A673 (cell line): ENCODE measurements around the gene TADA3. TPM values are rescaled to one million over a fixed set of nuclear protein-coding genes. Genes with fewer than 3 reads are reported as not detected.

Source experiments
- BruUV-seq: library from RNA; stranded (reverse); fragments of 400-500 nt; replicated peaks from 2 replicates; lab custom pipeline; 2021; lab: Mats Ljungman, UMichigan
- CTCF ChIA-PET: fragments of 300-600 bp; sonication (Branson Sonifier 250); formaldehyde crosslinking; loops from one replicate; lab custom pipeline; 2022; ENCODE audit warnings: antibody characterized with exemption; lab: Charles Lee
- POLR2A ChIA-PET: fragments of 300-600 bp; sonication (Branson Sonifier 250); formaldehyde crosslinking; loops from one replicate; lab custom pipeline; 2022; ENCODE audit warnings: antibody characterized with exemption; ENCODE audit not compliant: low non-redundant PET; lab: Charles Lee
- DNase-seq: peaks from one replicate; pipeline ENCODE4 v3.0.0-alpha.2; 2015; ENCODE audit warnings: low spot score
- H3K27ac ChIP-seq: fragments of 200-600 bp; sonication (generic); 2 replicates; pipeline ENCODE4 v1.5.1; 2016; ENCODE audit warnings: mixed run types, low read depth, mild to moderate bottlenecking, mixed read lengths, antibody characterized with exemption, low read length; ENCODE audit not compliant: poor library complexity, severe bottlenecking
- H3K27me3 ChIP-seq: fragments of 200-600 bp; sonication (generic); replicated peaks from 2 replicates; pipeline ENCODE4 v1.6.1; 2017; ENCODE audit warnings: mixed run types, low read depth, mild to moderate bottlenecking, mixed read lengths, antibody characterized with exemption, low read length; ENCODE audit not compliant: insufficient read depth, poor library complexity
- H3K36me3 ChIP-seq: fragments of 200-600 bp; sonication (generic); 2 replicates; pipeline ENCODE4 v1.6.1; 2016; ENCODE audit warnings: mixed run types, mild to moderate bottlenecking, mixed read lengths, antibody characterized with exemption, low read length; ENCODE audit not compliant: insufficient read depth, poor library complexity, severe bottlenecking
- H3K4me1 ChIP-seq: fragments of 200-600 bp; sonication (generic); 2 replicates; pipeline ENCODE4 v1.6.1; 2017; ENCODE audit warnings: mixed run types, mild to moderate bottlenecking, mixed read lengths, antibody characterized with exemption, low read length; ENCODE audit not compliant: insufficient read depth, poor library complexity, severe bottlenecking
- H3K4me3 ChIP-seq: fragments of 200-600 bp; sonication (generic); 2 replicates; pipeline ENCODE4 v1.5.1; 2016; ENCODE audit warnings: low read depth, mixed run types, mild to moderate bottlenecking, mixed read lengths, low read length; ENCODE audit not compliant: poor library complexity, severe bottlenecking
- H3K9me3 ChIP-seq: fragments of 200-600 bp; sonication (generic); 2 replicates; pipeline ENCODE4 v1.6.1; 2016; ENCODE audit warnings: mixed run types, low read depth, mild to moderate bottlenecking, mixed read lengths, antibody characterized with exemption, low read length; ENCODE audit not compliant: poor library complexity, severe bottlenecking
- EZH2 ChIP-seq: fragments of 200-600 bp; sonication (generic); IDR thresholded peaks from 2 replicates; pipeline ENCODE4 v1.6.1; 2017; ENCODE audit warnings: borderline replicate concordance, low read depth, mild to moderate bottlenecking, mixed read lengths, antibody characterized with exemption, low read length; ENCODE audit not compliant: poor library complexity, severe bottlenecking
- intact Hi-C: fragments of 100-400 bp; cut with micrococcal nuclease; formaldehyde crosslinking; loops from one replicate; pipeline ENCODE4 v1.10.0; 2022; ENCODE audit not compliant: unreplicated experiment
- total RNA-seq: library from RNA; stranded (reverse); gene quantifications from 2 replicates; pipeline ENCODE4 v1.2.3, GENCODE V29; 2021
- TF ChIP-seq, protein P1 (sequence below): fragments of 300-800, 200-600 bp; sonication (generic); conservative IDR thresholded peaks from 2 replicates; pipeline ENCODE4 v1.5.1; 2017; ENCODE audit warnings: low read depth, mild to moderate bottlenecking, antibody characterized with exemption, low read length, moderate library complexity, mixed read lengths

TADA3 gene
- total RNA-seq, 1 experiment from 2014 or later = 46.1 TPM

DNA sequence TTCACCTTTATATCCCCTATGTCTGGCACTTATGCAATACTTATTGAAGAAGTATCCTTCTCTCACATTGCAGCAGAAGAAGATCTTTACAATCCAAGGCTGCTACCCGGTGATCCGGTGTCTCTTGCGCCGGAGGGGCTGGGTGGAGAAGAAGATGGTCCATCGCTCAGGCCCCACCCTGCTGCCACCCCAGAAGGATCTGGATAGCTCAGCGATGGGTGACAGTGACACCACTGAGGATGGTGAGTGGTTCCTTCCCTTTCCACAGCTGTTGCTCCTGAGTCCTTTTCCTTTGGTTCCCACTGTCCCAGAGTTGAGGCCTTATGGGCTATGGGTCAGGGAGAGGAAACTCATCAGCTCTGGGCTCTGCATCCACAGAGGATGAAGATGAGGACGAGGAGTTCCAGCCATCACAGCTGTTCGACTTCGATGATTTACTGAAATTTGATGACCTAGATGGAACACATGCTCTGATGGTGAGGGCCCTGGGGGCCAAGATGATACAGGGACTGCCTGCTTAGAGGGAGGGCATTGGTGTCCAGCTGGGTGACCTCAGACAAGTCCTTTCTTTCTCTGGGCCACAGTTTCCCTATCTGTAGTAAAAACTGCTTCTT, 20.7 kb upstream of the TADA3 start:
- TF ChIP-seq EZH2 = no peak
- TF ChIP-seq, protein P1, sequence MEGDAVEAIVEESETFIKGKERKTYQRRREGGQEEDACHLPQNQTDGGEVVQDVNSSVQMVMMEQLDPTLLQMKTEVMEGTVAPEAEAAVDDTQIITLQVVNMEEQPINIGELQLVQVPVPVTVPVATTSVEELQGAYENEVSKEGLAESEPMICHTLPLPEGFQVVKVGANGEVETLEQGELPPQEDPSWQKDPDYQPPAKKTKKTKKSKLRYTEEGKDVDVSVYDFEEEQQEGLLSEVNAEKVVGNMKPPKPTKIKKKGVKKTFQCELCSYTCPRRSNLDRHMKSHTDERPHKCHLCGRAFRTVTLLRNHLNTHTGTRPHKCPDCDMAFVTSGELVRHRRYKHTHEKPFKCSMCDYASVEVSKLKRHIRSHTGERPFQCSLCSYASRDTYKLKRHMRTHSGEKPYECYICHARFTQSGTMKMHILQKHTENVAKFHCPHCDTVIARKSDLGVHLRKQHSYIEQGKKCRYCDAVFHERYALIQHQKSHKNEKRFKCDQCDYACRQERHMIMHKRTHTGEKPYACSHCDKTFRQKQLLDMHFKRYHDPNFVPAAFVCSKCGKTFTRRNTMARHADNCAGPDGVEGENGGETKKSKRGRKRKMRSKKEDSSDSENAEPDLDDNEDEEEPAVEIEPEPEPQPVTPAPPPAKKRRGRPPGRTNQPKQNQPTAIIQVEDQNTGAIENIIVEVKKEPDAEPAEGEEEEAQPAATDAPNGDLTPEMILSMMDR = no peak
- Histone ChIP-seq H3K27me3 (no peaks in the 10 kb centered on the region), H3K4me1 (peaks cover 13% of the 10 kb centered on the region), H3K36me3 (no peaks in the 10 kb centered on the region), H3K27ac (no peak overlapping the region), H3K4me3 (no peak overlapping the region), H3K9me3 (no peaks in the 10 kb centered on the region)
- ChIA-PET POLR2A (no interaction called here), CTCF (no interaction called here)
- intact Hi-C loops = no loop called here
- DNase-seq = no peak
- no TSS peak for BruUV-seq

DNA sequence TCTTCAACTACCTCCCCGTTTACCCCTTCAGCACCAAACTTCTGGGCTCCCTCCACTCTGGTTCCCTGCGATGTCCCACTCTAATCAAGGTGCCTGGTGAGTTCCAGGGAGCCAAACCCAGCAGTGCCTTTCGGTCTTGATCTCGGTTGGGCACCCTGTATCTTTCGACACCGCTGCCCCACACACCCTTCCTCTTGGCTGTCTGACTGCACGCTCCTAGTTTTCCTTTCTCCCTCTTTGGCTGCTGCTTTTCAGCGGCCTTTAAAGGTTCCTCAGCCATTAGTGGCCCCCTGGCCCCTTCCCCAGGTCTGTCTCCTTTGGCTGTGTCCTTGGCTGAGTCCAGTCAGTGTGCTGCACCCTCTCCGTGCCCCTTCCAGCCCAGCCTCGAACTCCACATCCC, 18.6 kb upstream of the TADA3 start:
- intact Hi-C loops = no loop called here

DNA sequence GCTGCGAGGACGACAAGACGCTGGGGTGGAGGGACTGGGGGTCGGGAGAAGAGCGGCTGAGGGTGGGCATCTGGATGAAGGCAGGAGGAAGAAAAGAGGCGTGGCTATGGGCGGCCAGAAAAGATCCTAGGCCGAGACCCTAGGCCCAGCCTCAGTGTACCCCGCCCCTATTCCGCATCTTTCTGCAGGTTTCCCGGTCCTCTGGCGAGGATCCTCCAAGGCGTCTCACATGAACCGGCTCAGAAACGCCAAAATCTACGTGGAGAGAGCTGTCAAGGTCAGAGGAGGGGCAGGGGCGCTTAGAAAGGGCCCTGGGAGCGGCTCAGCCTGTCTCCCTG, 18.1 kb upstream of the TADA3 start:
- peak overlapping the region; percentile 81 for H3K27ac ChIP-seq
- CTCF ChIA-PET = no interaction called here
- no peak for DNase-seq
- no TSS peak for BruUV-seq
- intact Hi-C loops = no loop called here
- H3K27me3 ChIP-seq = no peaks in the 10 kb centered on the region
- peak overlapping the region; percentile 62 for H3K4me3 ChIP-seq
- POLR2A ChIA-PET = no interaction called here
- peaks cover 13% of the 10 kb centered on the region for H3K4me1 ChIP-seq
- no peaks in the 10 kb centered on the region for H3K9me3 ChIP-seq
- peaks cover 12% of the 10 kb centered on the region for H3K36me3 ChIP-seq
- TF ChIP-seq EZH2 = no peak

More for the DNA sequence above, 18.6 kb upstream of the TADA3 start:
- Histone ChIP-seq H3K4me1 (peaks cover 13% of the 10 kb centered on the region), H3K9me3 (no peaks in the 10 kb centered on the region), H3K4me3 (peak overlapping the region; percentile 62), H3K36me3 (peaks cover 8% of the 10 kb centered on the region), H3K27ac (no peak overlapping the region), H3K27me3 (no peaks in the 10 kb centered on the region)
- DNase-seq = no peak
- no TSS peak for BruUV-seq
- ChIA-PET POLR2A (no interaction called here), CTCF (no interaction called here)
- TF ChIP-seq, protein P1 = no peak
- no peak for TF ChIP-seq EZH2
